SH-SY5Y (cell line): ENCODE results near the gene TNS4.

ENCODE experiments used
- GATA2 ChIP-seq: IDR thresholded peaks from 2 replicates; pipeline ENCODE4 v1.6.1; 2011; ENCODE audit warnings: mild to moderate bottlenecking, low read depth, low read length
- GATA3 ChIP-seq: IDR thresholded peaks from 2 replicates; pipeline ENCODE4 v1.6.1; 2011; ENCODE audit warnings: low read depth, mild to moderate bottlenecking, low read length, moderate library complexity

TNS4 gene

GRCh38 chr17:40448639-40449261 is 52.7 kb downstream of the TNS4 start:
- no peak for TF ChIP-seq GATA2
- TF ChIP-seq GATA3 = no peak

- TF ChIP-seq GATA3 = no peak
- TF ChIP-seq GATA2 = no peak
These were observed 53.2 kb downstream of the TNS4 start for GRCh38 chr17:40448213-40448638.

- TF ChIP-seq GATA3 (no peak), GATA2 (no peak)
These were observed 53.6 kb downstream of the TNS4 start for GRCh38 chr17:40447806-40448205.

- no peak for TF ChIP-seq GATA2
- TF ChIP-seq GATA3 = no peak
These were observed 54.2 kb downstream of the TNS4 start for GRCh38 chr17:40447148-40447644.

GRCh38 chr17:40445751-40446468 is 55.5 kb downstream of the TNS4 start:
- TF ChIP-seq GATA2 = no peak
- TF ChIP-seq GATA3 = no peak

- no peak for TF ChIP-seq GATA2
- TF ChIP-seq GATA3 = no peak
These were observed 57.2 kb downstream of the TNS4 start for GRCh38 chr17:40443988-40444899.

GRCh38 chr17:40443196-40443987 is 58.0 kb downstream of the TNS4 start, which contains the start of gene IGFBP4:
Gene IGFBP4 (plus strand): TSS chr17:40443450. CDS start chr17:40443736, 286 bp downstream.
- TF ChIP-seq GATA2 (no peak), GATA3 (no peak)

- no peak for TF ChIP-seq GATA3
- TF ChIP-seq GATA2 = no peak
These were observed 58.8 kb downstream of the TNS4 start for GRCh38 chr17:40442392-40443195.

GRCh38 chr17:40440166-40440565 is 61.3 kb downstream of the TNS4 start:
- TF ChIP-seq GATA3 = no peak
- no peak for TF ChIP-seq GATA2

GRCh38 chr17:40437095-40437732 is 64.2 kb downstream of the TNS4 start:
- TF ChIP-seq GATA2 (no peak), GATA3 (no peak)

- TF ChIP-seq GATA2 (no peak), GATA3 (no peak)
These were observed 64.8 kb downstream of the TNS4 start for GRCh38 chr17:40436636-40437035.

GRCh38 chr17:40433551-40434415 is 67.6 kb downstream of the TNS4 start:
- TF ChIP-seq GATA2 = no peak; the same call in 1 of the 2 replicates
- no peak for TF ChIP-seq GATA3
